ENCODE data around the gene SLC17A7. TPM values are rescaled to one million over a fixed set of nuclear protein-coding genes. Genes with fewer than 3 reads are reported as not detected.
A peak's percentile ranks its signal among the peaks of the same experiment; 100 is the strongest.

SLC17A7 gene
- total and polyA plus RNA-seq, 9 of the 15 experiments (the other 6 are each of a cell fraction or from before 2014, with no cell fraction given) = 1.1 to 15.7 (median 2.4) TPM

- TF ChIP-seq NR2C1 (IDR thresholded peaks at IDR 0.05) (peak; percentile 22; the same call in 1 of the 2 replicates), NR2C1 (tag; IDR thresholded peaks at IDR 0.05) (no peak), ZFPM2 (CRISPR knock-in tag; IDR thresholded peaks at IDR 0.05) (0 out of 2 replicates have a peak, but pooled peaks have one; percentile 21), MTA3 (IDR thresholded peaks at IDR 0.05; ENCODE audit: borderline replicate concordance) (peak; percentile 87), PPARD (CRISPR knock-in tag; IDR thresholded peaks at IDR 0.05) (no peak), MLLT1 (IDR thresholded peaks at IDR 0.05) (peak; percentile 41 to 81; a peak in 2 of 4 replicates), ZSCAN29 (IDR thresholded peaks at IDR 0.05) (0 out of 2 replicates have a peak, but pooled peaks have one; percentile 93), NCOA1 (IDR thresholded peaks at IDR 0.05; ENCODE audit: low read depth) (0 out of 2 replicates have a peak, but pooled peaks have one; percentile 53), RNF219 (CRISPR knock-in tag; IDR thresholded peaks at IDR 0.05) (no peak), E2F3 (CRISPR knock-in tag; IDR thresholded peaks at IDR 0.05) (peak; percentile 42; the same call in 1 of the 2 replicates), ZKSCAN1 (IDR thresholded peaks at IDR 0.05; ENCODE audit: low read depth, low read length) (0 out of 2 replicates have a peak, but pooled peaks have one; percentile 12), HDAC6 (IDR thresholded peaks at IDR 0.05; ENCODE audit: low read depth, low read length) (no peak), SOX6 (IDR thresholded peaks at IDR 0.05) (0 out of 2 replicates have a peak, but pooled peaks have one; percentile 27), ZNF655 (CRISPR knock-in tag; IDR thresholded peaks at IDR 0.05) (no peak), SP2 (IDR thresholded peaks at IDR 0.05; ENCODE audit: extremely low read depth, low read depth, low read length, poor library complexity, severe bottlenecking) (no peak), CBX3 (IDR thresholded peaks at IDR 0.05; ENCODE audit: borderline replicate concordance in 1 of 2, low read length in 2 of 2) (0 out of 3 replicates have a peak, but pooled peaks of 1 of the 2 experiments have one; percentile 18), E2F4 (CRISPR knock-in tag; IDR thresholded peaks at IDR 0.05; ENCODE audit: low read depth) (peak; percentile 95), KDM5B (IDR thresholded peaks at IDR 0.05; ENCODE audit: insufficient replicate concordance, low read depth, low read length) (peak; percentile 66)
These were observed 11.9 kb upstream of the SLC17A7 start, which contains the start of gene ALDH16A1 (continued) for GRCh38 chr19:49453013-49453756.
